SK-N-SH (cell line): Measurements from ENCODE around the gene CDH13.

Source experiments
- CHD2 ChIP-seq: fragments of 150-350 bp; IDR thresholded peaks from 2 replicates; pipeline ENCODE4 v1.6.1; 2018; ENCODE audit warnings: low read length; ENCODE audit not compliant: partially characterized antibody
- EZH2phosphoT487 ChIP-seq: fragments of 200-600 bp; sonication (generic); IDR thresholded peaks from 2 replicates; pipeline ENCODE4 v1.6.1; 2017; ENCODE audit warnings: low read depth, mixed run types, mild to moderate bottlenecking, antibody characterized with exemption, moderate library complexity, borderline replicate concordance
- NFIC ChIP-seq: IDR thresholded peaks from 2 replicates; pipeline ENCODE4 v1.4.0; 2012; ENCODE audit warnings: borderline replicate concordance
- RAD21 ChIP-seq: IDR thresholded peaks from 2 replicates; pipeline ENCODE4 v1.6.1; 2012; ENCODE audit warnings: mild to moderate bottlenecking, low read length
- RFX5 ChIP-seq: IDR thresholded peaks from 2 replicates; pipeline ENCODE4 v1.6.1; 2012; ENCODE audit warnings: mild to moderate bottlenecking, improper control_type of control experiment, low read length
- RXRA ChIP-seq: IDR thresholded peaks from 2 replicates; pipeline ENCODE4 v1.4.0; 2012; ENCODE audit warnings: low read depth, mild to moderate bottlenecking, borderline replicate concordance
- TF ChIP-seq, protein P1 (sequence below): fragments of 200-600 bp; sonication (generic); IDR thresholded peaks from 2 replicates; pipeline ENCODE4 v1.6.1; 2017; ENCODE audit warnings: antibody characterized with exemption, mild to moderate bottlenecking, moderate library complexity
- TF ChIP-seq, protein P2 (sequence below): IDR thresholded peaks from 2 replicates; pipeline ENCODE4 v1.6.1; 2012; ENCODE audit warnings: mild to moderate bottlenecking, low read depth, low read length, moderate library complexity

DNA sequence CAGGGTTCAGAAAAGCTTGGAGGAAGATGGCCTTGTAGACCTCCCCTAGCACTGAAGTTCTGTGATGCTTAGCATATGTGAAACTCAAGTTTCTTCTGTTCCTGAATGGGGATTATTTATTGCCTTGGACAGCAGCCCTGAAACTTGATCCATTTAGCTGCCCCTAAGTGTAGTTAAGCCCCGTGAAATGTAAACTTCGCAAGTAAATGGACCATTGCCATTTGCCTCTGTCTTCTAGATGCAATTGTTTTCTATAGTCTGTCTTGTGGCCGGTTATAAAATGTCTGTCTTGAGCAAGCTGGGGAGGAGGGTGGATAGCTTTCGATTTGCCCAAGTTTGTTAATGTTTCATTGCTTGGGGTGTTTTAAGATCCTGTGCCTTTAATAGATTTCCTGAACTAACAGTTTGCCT, 261.8 kb downstream of the CDH13 start:
- TF ChIP-seq, protein P1, sequence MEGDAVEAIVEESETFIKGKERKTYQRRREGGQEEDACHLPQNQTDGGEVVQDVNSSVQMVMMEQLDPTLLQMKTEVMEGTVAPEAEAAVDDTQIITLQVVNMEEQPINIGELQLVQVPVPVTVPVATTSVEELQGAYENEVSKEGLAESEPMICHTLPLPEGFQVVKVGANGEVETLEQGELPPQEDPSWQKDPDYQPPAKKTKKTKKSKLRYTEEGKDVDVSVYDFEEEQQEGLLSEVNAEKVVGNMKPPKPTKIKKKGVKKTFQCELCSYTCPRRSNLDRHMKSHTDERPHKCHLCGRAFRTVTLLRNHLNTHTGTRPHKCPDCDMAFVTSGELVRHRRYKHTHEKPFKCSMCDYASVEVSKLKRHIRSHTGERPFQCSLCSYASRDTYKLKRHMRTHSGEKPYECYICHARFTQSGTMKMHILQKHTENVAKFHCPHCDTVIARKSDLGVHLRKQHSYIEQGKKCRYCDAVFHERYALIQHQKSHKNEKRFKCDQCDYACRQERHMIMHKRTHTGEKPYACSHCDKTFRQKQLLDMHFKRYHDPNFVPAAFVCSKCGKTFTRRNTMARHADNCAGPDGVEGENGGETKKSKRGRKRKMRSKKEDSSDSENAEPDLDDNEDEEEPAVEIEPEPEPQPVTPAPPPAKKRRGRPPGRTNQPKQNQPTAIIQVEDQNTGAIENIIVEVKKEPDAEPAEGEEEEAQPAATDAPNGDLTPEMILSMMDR: no peak
- TF ChIP-seq RAD21 (no peak), EZH2phosphoT487 (no peak), NFIC (peak; percentile 64), RXRA (no peak), RFX5 (no peak), CHD2 (no peak)
- TF ChIP-seq, protein P2, sequence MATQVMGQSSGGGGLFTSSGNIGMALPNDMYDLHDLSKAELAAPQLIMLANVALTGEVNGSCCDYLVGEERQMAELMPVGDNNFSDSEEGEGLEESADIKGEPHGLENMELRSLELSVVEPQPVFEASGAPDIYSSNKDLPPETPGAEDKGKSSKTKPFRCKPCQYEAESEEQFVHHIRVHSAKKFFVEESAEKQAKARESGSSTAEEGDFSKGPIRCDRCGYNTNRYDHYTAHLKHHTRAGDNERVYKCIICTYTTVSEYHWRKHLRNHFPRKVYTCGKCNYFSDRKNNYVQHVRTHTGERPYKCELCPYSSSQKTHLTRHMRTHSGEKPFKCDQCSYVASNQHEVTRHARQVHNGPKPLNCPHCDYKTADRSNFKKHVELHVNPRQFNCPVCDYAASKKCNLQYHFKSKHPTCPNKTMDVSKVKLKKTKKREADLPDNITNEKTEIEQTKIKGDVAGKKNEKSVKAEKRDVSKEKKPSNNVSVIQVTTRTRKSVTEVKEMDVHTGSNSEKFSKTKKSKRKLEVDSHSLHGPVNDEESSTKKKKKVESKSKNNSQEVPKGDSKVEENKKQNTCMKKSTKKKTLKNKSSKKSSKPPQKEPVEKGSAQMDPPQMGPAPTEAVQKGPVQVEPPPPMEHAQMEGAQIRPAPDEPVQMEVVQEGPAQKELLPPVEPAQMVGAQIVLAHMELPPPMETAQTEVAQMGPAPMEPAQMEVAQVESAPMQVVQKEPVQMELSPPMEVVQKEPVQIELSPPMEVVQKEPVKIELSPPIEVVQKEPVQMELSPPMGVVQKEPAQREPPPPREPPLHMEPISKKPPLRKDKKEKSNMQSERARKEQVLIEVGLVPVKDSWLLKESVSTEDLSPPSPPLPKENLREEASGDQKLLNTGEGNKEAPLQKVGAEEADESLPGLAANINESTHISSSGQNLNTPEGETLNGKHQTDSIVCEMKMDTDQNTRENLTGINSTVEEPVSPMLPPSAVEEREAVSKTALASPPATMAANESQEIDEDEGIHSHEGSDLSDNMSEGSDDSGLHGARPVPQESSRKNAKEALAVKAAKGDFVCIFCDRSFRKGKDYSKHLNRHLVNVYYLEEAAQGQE: peak; percentile 62; the same call in 1 of the 2 replicates
